Urothelium cell line (cell line): ENCODE measurements around the gene USP4.
"Not testable (repeated sequence)": the region's sequence is repeated elsewhere in the genome, so short reads cannot be mapped to it uniquely, and the experiment has no call there.

Experiments
- DNase-seq: peaks from one replicate; pipeline ENCODE4 v3.0.0; 2011; ENCODE audit warnings: low spot score, mixed read lengths
- FAIRE-seq: peaks from 2 replicates; lab custom pipeline; 2011; peaks lifted over from hg19 to GRCh38; lab: Jason Lieb, UNC

USP4 gene

DNA sequence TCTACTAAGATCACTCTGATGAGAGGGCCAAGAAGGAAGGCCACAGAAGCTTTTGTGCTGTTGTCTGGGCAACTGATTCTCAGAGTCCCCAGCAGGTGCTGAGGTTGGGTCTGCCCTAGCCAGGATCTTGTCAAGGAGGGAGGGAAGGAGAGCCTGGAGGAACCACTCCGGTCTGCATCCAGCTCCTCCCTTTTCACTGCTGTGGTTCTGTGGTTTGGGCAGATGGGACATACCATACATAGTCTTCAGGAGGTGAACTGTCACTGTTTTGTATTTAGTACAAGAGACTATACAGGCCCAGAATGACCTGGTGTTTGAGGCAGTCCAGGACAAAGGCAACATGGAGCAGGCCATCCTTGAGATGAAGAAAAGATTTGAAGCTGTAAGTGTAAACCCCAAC, 84.7 kb downstream of the USP4 start:
- FAIRE-seq, result no peak
- peak; percentile 40 for DNase-seq

DNA sequence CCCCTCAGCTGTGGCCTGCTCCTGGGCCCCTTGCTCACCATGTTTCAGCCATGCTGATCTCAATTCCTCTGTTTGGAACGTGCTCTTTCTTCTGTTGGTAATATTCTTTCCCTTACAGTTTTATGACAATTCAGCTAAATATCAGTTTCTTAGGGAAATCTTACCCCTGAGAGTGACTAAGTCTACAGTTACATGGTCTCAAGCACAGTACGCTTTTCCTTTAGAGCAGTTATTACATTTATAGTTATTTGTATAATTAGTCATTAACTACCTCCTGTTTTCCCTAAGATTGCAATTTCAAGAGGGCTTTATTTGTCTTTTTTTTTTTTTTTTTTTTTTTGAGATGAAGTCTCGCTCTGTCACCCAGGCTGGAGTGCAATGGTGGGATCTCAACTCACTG, 86.3 kb downstream of the USP4 start:
- DNase-seq (no peak), FAIRE-seq (no peak)

DNA sequence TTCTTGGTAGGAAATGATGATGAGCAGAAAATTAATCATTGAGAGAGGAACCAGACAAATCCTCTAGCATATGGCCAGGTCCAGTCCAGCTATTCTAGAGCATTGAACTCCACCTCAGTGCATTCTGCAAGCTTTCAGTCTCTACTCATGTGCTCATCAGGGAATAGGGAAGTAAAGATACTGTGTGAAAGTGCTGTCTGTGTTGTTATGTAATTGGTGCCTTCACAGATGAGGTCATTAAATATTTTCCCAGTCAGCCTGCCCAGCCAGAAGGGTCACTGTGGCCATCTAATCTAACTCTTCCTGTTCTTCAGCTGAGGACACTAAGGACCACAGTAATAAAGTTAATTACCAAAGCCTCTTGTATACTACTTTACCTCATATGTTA, 91.0 kb downstream of the USP4 start:
- FAIRE-seq (no peak), DNase-seq (no peak)

DNA sequence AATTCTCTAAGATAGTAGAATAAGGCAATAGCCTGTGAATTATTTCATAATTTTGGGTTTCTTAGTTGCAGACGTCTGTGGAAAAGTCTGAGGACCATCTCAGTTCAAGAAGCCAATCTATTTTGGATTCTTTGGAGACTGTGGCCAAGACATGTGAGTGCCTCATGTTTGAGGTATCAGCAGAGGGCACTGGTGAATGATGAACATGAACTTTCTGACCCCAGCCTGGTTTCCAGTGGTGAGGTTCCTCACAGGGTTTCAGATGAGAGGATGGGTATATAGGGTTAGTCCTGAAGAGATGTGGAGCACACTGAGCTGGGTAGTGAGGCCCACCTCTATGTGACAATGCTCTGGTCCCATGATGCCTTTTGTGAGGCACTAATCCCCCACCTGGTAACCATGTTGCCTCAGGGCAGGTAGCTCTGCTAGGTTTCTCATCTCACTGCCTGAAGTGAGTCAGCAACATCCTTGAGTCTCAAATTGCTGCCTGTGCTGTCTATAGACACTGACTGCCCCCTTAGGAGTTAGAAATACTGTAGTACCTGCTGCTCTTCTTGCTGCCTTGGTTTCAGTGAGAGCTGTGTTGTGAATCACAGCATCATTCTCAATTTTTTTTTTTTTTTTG, 95.2 kb downstream of the USP4 start:
- DNase-seq (no peak), FAIRE-seq (no peak)

DNA sequence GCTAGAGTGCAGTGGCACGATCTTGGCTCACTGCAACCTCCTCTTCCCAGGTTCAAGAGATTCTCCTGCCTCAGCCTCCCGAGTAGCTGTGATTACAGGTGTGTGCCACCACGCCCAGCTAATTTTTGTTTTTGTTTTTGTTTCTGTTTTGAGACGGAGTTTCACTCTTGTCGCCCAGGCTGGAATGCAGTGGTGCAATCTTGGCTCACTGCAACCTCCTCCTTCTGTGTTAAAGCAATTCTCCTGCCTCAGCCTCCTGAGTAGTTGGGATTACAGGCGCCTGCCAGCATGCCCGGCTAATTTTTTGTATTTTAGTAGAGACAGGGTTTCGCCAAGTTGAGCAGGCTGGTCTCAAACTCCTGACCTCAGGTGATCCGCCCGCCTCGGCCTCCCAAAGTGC, 99.8 kb downstream of the USP4 start:
- DNase-seq, FAIRE-seq: not testable (repeated sequence)

DNA sequence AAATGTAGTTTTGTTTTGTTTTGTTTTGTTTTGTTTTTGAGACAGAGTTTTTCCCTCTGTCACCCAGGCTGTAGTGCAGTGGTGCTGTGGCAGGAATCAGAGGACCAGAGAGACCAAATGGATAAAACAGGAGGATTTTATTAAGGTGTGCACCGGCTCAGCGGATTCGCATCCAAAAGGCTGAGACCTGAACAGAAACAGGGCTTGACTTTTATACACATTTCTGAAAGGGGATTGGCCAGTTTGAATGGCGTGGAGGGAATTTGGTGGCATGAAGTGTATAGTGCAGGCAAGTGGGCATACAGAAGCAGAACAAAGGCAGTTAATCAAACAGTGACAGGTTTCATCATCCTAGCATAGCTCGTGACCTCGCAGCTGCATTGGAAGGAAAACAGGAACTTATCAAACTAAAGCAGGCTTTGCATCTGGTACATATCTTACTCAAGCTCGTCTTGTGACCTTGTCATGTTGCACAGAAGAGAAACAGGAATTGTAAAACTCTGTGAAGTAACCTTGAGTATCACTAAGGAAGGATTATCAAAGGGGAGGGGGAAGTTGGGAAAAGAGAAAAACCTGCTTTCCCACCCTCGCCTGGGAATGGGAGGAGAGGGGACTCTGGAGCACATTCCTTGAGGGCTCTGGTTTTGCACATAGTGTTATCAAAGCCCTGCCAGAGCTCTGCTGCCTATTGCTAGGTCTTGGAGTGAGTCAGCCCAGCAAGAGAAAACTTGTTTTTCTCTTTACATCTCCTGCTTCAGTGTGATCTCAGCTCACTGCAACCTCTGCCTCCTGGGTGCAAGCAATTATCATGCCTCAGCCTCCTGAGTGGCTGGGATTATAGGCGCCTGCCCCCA, 101.4 kb downstream of the USP4 start:
- no peak for DNase-seq
- no peak for FAIRE-seq

DNA sequence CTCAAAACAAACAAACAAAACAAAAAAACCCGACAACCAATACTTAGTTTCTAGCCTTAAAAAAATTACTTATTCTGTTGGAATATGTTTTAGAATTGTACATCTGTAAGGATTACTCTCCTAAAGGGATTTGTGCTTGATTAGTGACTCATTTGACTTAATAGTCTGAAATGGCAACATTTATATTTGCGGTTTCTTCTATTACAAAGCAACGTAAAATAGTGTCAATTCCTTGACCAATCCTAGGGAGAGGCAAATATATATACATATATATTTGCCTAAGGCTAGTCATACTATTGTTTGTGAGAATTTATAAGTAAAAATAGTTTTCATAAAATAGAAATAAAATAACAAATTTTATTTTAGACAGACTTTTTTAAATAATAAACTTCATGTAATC, 102.5 kb downstream of the USP4 start:
- DNase-seq, result no peak
- FAIRE-seq, result no peak

DNA sequence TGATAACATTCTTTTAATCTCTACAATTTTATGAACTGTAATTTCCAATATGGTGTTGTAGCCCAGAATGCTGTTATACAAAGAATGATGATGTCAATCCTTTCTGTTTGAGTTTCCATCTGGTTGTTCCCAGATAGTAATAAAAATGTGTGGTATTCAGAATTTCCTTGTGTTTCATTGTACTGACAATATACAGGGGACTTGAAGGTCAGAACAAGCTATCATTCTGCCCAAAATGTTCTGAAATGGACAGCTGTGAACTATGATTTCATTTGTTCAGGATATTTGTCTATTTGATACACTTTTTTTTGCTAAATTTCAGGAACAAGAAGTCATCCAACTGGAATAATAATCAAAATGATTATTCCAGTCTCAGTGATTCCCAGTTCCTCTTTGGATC, 103.6 kb downstream of the USP4 start:
- DNase-seq (no peak), FAIRE-seq (no peak)

DNA sequence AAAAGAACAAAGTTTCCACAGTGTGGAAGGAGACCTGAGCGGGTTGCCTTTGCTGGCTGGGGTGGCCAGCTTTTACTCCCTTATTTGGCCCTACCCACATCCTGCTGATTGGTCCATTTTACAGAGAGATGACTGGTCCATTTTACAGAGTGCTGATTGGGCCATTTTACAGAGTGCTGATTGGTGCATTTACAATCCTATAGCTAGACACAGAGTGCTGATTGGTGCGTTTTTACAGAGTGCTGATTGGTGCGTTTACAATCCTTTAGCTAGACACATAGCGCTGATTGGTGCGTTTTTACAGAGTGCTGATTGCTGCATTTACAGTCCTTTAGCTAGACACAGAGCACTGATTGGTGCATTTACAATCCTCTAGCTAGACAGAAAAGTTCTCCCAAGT, 111.0 kb downstream of the USP4 start:
- FAIRE-seq, result not testable (repeated sequence)

More for the DNA sequence above, 111.0 kb downstream of the USP4 start:
- not testable (repeated sequence) for DNase-seq
